ACC112 (cell line): ENCODE measurements around the gene SLC1A2.

Experiments used
- H2AFZ ChIP-seq: fragments of 200-600 bp; sonication (generic); one replicate; pipeline ENCODE4 v1.6.0; 2017; ENCODE audit warnings: antibody characterized with exemption, low read length; ENCODE audit not compliant: unreplicated experiment
- H3K27ac ChIP-seq: fragments of 200-600 bp; sonication (generic); 2 replicates; pipeline ENCODE4 v1.5.1; 2014; ENCODE audit warnings: low read depth, mild to moderate bottlenecking, antibody characterized with exemption, low read length, moderate library complexity
- H3K27me3 ChIP-seq: fragments of 200-600 bp; sonication (generic); 2 replicates; pipeline ENCODE4 v1.6.1; 2014; ENCODE audit warnings: mild to moderate bottlenecking, antibody characterized with exemption, low read length, moderate library complexity, mixed read lengths; ENCODE audit not compliant: insufficient read depth
- H3K36me3 ChIP-seq: fragments of 200-600 bp; sonication (generic); 2 replicates; pipeline ENCODE4 v1.6.1; 2016; ENCODE audit warnings: mild to moderate bottlenecking, antibody characterized with exemption, low read length, moderate library complexity, mixed read lengths; ENCODE audit not compliant: insufficient read depth
- H3K4me1 ChIP-seq: fragments of 200-600 bp; sonication (generic); one replicate; pipeline ENCODE4 v1.6.1; 2016; ENCODE audit warnings: low read length, mixed read lengths; ENCODE audit not compliant: insufficient read depth, unreplicated experiment, control insufficient read depth
- H3K4me3 ChIP-seq: fragments of 200-600 bp; sonication (generic); 2 replicates; pipeline ENCODE4 v1.5.1; 2014; ENCODE audit warnings: mild to moderate bottlenecking, low read depth, low read length
- H3K79me2 ChIP-seq: fragments of 200-600 bp; sonication (generic); one replicate; pipeline ENCODE4 v1.6.0; 2016; ENCODE audit warnings: low read length; ENCODE audit not compliant: control insufficient read depth, unreplicated experiment, insufficient read depth

The SLC1A2 gene

DNA sequence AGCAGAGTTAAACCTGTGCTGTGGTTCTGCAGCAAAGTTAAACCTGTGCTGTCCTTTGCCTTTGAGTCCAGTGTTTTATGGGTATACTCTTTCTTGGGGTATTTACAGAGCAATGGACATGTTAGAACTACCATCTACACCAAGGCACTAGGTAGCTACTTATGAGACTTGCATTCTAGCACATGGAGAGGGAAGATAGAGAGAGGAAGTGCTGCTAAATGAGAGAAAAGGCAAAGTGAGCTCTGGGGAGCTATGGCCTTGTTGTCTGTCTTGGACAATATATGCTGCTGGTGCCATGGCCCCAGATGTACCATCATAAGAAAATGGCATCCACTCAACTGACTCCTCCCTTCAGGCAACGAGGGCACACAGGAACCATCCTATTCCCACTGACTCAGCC, 91.5 kb downstream of the SLC1A2 start:
- H2AFZ ChIP-seq: no peak overlapping the region
- H3K4me1 ChIP-seq: no peaks in the 10 kb centered on the region
- H3K36me3 ChIP-seq: no peaks in the 10 kb centered on the region
- no peak overlapping the region for H3K27ac ChIP-seq
- no peaks in the 10 kb centered on the region for H3K79me2 ChIP-seq
- H3K4me3 ChIP-seq: no peak overlapping the region
- no peaks in the 10 kb centered on the region for H3K27me3 ChIP-seq

DNA sequence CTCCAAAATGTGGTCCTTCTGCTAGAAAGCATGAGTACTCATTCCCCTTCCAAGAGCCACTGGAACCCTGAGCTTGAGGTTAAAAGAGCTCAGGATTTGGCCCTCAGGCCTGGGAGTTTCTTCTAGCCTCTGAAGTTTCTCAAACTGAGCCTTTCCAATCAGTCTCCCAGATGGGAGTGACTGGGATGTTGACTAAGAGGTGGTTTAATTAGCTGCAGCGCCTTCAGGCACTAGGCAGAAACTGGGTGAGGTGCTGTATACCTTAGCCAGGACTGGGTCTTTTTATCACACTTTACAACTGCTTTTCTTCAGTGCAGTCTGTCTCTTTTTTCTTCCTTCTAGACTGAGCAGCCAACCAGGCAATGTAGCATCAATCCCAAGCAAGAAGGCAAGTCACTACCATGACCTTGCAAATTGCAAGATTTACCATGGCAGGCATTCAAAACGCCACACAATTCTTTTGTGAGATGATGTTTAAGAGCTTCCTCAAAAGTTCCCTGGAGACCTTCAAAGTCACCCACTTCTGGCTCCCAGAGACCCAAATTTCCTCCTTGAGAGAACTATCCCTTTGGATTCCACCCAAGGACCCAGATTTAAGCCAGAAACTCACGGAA, 93.0 kb downstream of the SLC1A2 start:
- Histone ChIP-seq H2AFZ (no peak overlapping the region), H3K27me3 (no peaks in the 10 kb centered on the region), H3K4me3 (no peak overlapping the region), H3K36me3 (no peaks in the 10 kb centered on the region), H3K27ac (no peak overlapping the region), H3K4me1 (no peaks in the 10 kb centered on the region), H3K79me2 (no peaks in the 10 kb centered on the region)

DNA sequence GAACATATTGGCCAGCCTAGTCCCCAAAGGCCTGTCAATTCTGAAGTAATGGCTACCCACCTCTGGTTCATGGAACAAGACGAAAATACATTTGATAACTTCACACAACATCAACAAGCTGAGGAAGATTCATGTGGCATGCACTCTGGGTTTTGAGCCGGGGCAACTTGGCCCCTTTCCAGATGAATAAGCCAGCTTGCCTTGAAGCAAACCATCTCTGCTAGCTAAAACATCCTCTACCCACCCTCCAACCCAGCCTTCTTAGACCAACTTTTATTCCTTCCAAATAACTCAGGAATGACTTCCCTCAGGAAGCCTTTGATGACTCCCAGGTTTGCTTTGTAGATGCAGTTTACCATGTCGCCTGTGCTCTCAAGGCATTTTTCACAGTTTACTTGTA, 94.4 kb downstream of the SLC1A2 start:
- Histone ChIP-seq H3K4me1 (no peaks in the 10 kb centered on the region), H3K4me3 (no peak overlapping the region), H3K27me3 (no peaks in the 10 kb centered on the region), H2AFZ (no peak overlapping the region), H3K36me3 (no peaks in the 10 kb centered on the region), H3K79me2 (no peaks in the 10 kb centered on the region), H3K27ac (no peak overlapping the region)

DNA sequence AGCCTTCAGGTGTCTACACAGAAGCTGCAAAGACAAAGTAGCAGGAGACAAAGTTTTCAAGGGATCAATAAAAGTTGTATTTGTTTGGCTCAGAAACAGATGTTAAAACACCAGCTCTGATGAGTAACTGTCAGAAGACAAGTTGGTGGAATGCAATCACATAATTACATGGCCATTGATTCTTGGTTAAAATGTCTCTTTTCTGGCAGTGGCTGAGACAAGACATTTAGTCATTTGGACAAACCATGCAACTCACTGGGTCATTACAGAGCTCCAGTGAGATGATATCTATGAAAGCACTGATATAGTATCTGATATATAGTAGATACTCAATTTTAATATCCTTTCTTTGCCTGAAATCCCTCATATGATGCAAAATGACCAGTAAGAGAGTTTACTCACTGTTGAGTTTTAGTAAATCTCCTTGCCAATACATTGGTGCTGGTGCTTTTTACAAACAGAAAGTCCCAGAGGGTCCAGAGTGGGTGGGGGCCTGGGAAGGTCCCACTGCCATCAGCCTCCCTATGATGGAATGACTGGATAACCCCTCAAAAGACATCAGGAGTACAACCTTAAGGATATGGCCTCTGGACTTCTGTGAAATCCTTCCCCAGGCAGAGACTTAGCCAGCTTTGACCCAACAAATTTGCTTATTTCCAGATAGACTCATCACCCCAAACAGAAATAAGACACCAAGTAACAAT, 95.0 kb downstream of the SLC1A2 start:
- no peaks in the 10 kb centered on the region for H3K79me2 ChIP-seq
- no peak overlapping the region for H2AFZ ChIP-seq
- H3K4me1 ChIP-seq: no peaks in the 10 kb centered on the region
- H3K27me3 ChIP-seq: no peaks in the 10 kb centered on the region
- no peak overlapping the region for H3K27ac ChIP-seq
- no peaks in the 10 kb centered on the region for H3K36me3 ChIP-seq
- no peak overlapping the region for H3K4me3 ChIP-seq

DNA sequence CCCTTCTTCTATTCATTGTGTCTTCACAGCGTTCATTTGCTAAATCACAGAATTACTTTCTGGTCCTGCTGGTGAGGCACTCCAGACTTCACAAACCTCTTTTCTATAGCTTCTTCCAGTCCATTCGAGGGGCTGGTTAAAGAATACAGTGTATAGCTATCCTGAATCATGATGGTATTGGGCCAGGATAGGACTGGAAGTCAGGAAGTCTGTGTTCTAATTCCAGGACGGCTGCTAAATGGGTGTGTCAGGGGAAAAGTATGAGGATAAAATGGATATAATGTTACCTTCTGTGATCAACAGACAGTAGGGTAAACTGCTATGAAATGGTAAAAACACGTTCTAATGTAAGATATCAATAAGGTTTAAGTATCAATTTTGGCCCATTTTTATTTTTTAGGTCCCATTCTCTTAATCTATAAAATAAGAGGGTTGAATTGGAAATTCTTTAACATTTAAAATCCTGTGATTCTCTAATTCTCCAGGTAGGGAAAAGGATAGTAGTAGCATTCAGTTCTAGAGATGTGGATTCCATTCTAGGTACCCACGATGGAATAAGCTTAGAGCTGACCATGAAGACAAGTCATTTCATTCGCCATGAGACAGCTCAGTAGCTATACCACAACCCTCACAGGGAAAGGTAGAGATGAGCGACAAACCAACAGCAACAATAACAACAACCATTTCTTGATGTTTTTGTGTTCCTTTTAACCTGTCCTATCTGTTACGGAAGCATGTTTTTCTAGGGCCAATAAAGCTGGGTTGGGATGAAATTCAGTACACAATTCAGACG, 96.1 kb downstream of the SLC1A2 start:
- no peak overlapping the region for H3K4me3 ChIP-seq
- no peaks in the 10 kb centered on the region for H3K4me1 ChIP-seq
- no peaks in the 10 kb centered on the region for H3K79me2 ChIP-seq
- no peaks in the 10 kb centered on the region for H3K36me3 ChIP-seq
- H2AFZ ChIP-seq: no peak overlapping the region
- H3K27me3 ChIP-seq: no peaks in the 10 kb centered on the region
- no peak overlapping the region for H3K27ac ChIP-seq

DNA sequence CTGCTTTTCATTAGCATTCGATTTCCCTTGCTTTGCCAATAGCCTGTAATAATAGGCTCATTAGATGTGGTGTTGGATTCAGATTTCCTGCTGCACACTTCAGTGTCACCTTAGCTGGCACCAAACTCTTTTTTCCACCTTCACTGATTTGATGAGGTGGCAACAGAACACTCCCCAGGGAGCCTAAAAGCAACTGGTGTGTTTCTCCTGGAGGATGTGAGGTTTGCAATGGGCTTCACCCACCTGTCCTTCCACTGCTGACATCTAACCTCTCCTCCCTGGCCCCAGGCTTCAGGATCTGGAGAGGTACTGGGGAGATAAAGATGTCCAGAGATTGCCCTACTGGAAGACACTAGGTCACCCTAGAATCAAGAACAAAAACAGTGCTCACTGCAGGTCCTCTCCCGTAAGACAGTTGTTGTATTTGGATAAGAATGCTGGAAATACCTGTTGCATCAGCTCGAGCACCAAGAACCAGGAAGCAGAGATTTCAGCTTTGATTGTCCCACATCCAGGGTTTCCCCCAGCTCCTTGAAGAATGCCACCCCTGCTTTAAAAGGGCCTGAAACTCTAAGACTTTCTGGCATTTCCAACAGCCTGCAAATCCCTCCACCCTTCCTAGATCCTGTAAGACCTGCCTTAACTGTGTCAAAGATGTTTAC, 96.9 kb downstream of the SLC1A2 start:
- H3K27me3 ChIP-seq: no peaks in the 10 kb centered on the region
- no peak overlapping the region for H2AFZ ChIP-seq
- H3K27ac ChIP-seq: no peak overlapping the region
- no peaks in the 10 kb centered on the region for H3K79me2 ChIP-seq
- no peak overlapping the region for H3K4me3 ChIP-seq
- no peaks in the 10 kb centered on the region for H3K36me3 ChIP-seq
- no peaks in the 10 kb centered on the region for H3K4me1 ChIP-seq

DNA sequence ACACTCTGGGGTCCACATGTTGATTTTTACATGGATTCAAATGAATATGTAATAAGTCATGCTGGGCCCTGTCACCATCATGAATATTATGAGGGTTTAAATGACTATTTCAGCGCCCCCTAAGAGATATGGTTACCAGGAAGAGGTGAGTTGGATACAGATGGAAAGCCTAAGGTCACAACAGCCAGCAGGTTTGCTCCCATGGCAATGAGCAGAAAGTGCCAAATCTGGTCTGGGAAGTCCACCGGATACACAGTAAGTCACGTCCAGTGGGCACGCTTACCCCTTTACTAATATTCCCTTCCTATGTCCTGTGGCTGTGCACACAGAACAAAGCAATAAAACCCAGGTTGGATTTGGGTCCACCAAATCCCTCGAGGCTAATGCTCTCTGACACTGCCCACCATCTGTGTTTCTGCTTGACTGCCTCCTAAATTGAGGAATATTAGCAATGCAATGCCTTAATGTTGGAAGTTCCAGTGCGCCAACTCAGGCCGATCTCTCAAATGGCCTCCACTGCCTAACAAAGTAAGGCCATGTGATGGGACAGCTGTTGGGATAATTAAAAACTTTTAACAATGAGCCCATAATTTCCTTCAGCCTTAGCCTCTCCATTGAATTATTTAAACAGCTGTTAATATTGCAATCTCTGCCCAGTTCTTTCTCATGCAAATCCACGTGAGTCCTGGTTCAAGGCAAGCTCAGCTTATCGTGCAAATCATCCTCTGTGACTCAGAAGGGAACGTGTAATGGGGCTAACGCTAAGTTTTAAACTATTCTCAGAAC, 97.6 kb downstream of the SLC1A2 start:
- H3K27ac ChIP-seq: no peak overlapping the region
- no peaks in the 10 kb centered on the region for H3K79me2 ChIP-seq
- H3K4me1 ChIP-seq: no peaks in the 10 kb centered on the region
- no peaks in the 10 kb centered on the region for H3K36me3 ChIP-seq
- no peaks in the 10 kb centered on the region for H3K27me3 ChIP-seq
- H2AFZ ChIP-seq: no peak overlapping the region
- no peak overlapping the region for H3K4me3 ChIP-seq

DNA sequence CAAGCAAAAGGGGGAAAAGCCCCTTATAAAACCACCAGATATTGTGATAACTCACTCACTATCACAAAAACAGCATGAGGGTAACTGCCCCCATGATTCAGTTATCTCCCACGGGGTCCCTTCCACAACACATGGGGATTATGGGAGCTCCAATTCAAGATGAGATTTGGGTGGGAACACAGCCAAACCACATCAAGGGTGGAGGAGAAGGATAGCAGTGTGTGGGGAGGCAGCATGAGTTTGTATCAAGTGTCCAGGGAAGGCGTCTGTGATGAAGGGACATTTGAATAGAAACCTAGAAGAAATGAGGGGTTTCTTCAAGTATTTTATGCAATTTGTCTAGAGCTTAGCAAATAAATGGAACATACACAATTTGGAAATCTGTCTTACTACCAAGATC, 98.2 kb downstream of the SLC1A2 start:
- no peaks in the 10 kb centered on the region for H3K27me3 ChIP-seq
- no peak overlapping the region for H2AFZ ChIP-seq
- no peaks in the 10 kb centered on the region for H3K4me1 ChIP-seq
- no peaks in the 10 kb centered on the region for H3K79me2 ChIP-seq
- no peak overlapping the region for H3K27ac ChIP-seq
- H3K4me3 ChIP-seq: no peak overlapping the region
- H3K36me3 ChIP-seq: no peaks in the 10 kb centered on the region

DNA sequence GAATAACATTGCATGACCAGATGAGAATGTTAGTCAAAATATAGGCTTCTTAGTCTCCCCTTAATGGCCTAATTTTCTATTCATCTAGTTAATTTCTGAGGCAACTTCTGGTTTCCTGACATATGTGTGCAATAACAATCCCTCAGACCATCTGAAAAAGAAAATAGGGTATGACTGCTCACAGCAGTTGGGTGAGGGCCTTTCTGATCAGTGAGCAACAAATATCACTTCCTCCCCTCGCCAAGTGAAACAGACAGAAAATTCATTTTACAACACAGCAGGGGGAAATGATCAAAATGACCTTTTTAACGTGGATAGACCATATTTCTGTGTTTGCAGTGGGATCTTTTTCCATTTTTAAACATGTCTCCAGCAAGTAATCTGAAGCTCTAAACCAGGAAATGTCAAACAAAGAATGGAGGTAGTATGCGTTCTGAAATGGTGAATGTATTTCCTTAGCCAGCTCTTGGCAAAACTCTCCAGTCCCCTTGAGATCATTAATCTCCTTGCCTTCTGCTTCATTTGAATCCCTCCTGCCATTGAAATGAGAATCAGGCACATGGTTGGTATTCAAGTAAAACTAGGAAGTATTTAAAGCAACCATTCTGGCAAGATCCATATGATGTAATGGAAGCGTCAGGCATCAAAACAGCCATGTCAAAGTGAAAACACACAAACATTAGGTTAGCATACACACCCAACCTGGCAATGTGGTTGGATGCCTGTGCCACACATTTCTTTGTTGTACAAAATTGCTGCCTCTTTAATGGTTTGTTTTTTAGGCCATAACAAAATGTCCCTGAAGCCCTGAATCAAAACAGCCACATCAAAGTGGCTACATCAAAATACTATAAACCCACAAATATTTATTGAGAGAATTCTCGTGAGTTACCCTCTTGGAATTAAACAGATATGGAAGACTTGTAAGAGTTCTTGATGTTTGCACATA, 100.1 kb downstream of the SLC1A2 start:
- Histone ChIP-seq H3K27me3 (no peaks in the 10 kb centered on the region), H3K79me2 (no peaks in the 10 kb centered on the region), H3K4me1 (no peaks in the 10 kb centered on the region), H3K27ac (no peak overlapping the region), H3K36me3 (no peaks in the 10 kb centered on the region), H3K4me3 (no peak overlapping the region), H2AFZ (no peak overlapping the region)
